Measurements from ENCODE around the gene FOXA1. TPM values are rescaled to one million over a fixed set of nuclear protein-coding genes. Genes with fewer than 3 reads are reported as not detected.

FOXA1 gene
- total and polyA plus RNA-seq, 9 of the 15 experiments (the other 6 are each of a cell fraction or from before 2014, with no cell fraction given), result 0.20 to 3.0 (median 1.3) TPM

- TF ChIP-seq ATF1 (CRISPR knock-in tag; IDR thresholded peaks at IDR 0.05), result no peak
- no peak for TF ChIP-seq ATF1 (tag; IDR thresholded peaks at IDR 0.05)
- no peak for TF ChIP-seq ZBTB9 (CRISPR knock-in tag; IDR thresholded peaks at IDR 0.05)
- no peak for TF ChIP-seq HNRNPL (IDR thresholded peaks at IDR 0.05; ENCODE audit: low read depth, low read length)
- TF ChIP-seq MXD1 (CRISPR knock-in tag; IDR thresholded peaks at IDR 0.05; ENCODE audit: borderline replicate concordance, poor library complexity, severe bottlenecking), result no peak
- no peak for TF ChIP-seq ZKSCAN8 (CRISPR knock-in tag; IDR thresholded peaks at IDR 0.05)
- no peak for TF ChIP-seq SPI1 (IDR thresholded peaks at IDR 0.05; ENCODE audit: borderline replicate concordance, low read depth, low read length)
- no peak for TF ChIP-seq ZNF184 (CRISPR knock-in tag; IDR thresholded peaks at IDR 0.05)
- TF ChIP-seq MTA3 (IDR thresholded peaks at IDR 0.05; ENCODE audit: borderline replicate concordance), result no peak
- TF ChIP-seq E2F3 (CRISPR knock-in tag; IDR thresholded peaks at IDR 0.05), result no peak
- no peak for TF ChIP-seq TGIF2 (CRISPR knock-in tag; IDR thresholded peaks at IDR 0.05)
- TF ChIP-seq TCF15 (CRISPR knock-in tag; IDR thresholded peaks at IDR 0.05), result no peak
- TF ChIP-seq ZBTB1 (CRISPR knock-in tag; IDR thresholded peaks at IDR 0.05; ENCODE audit: borderline replicate concordance, low read depth), result no peak
- TF ChIP-seq YBX1 (IDR thresholded peaks at IDR 0.05), result no peak
- TF ChIP-seq HSF4 (CRISPR knock-in tag; IDR thresholded peaks at IDR 0.05; ENCODE audit: borderline replicate concordance), result no peak
- no peak for TF ChIP-seq ZHX1 (conservative IDR thresholded peaks at IDR 0.05; ENCODE audit: low read length)
- TF ChIP-seq ZNF551 (CRISPR knock-in tag; IDR thresholded peaks at IDR 0.05), result no peak
- TF ChIP-seq CTBP1 (IDR thresholded peaks at IDR 0.05; ENCODE audit: borderline replicate concordance), result peak; percentile 52; the same call in 1 of the 2 replicates
- 0 out of 4 replicates have a peak, but pooled peaks of 1 of the 2 experiments have one; percentile 1 for TF ChIP-seq NRF1 (conservative IDR thresholded peaks at IDR 0.05 in 1 of 2, IDR thresholded peaks at IDR 0.05 in 1 of 2)
- peak in 1 of 2 experiments; percentile 24; a peak in 1 of 4 replicates for TF ChIP-seq UBTF (IDR thresholded peaks at IDR 0.05; ENCODE audit: borderline replicate concordance in 1 of 2, low read depth in 2 of 2, low read length in 2 of 2)
These were observed at the start of gene FOXA1, which contains the start of gene TTC6 (continued) for GRCh38 chr14:37594971-37595808.
